Esophagus muscularis mucosa (tissue), 4 donors: ENCODE data around the gene NAT8.
"Not testable (repeated sequence)": the region's sequence is repeated elsewhere in the genome, so short reads cannot be mapped to it uniquely, and the experiment has no call there.

Experiments used
- CTCF ChIP-seq, 3 experiments: fragments of 200-600 bp in 2 of 3; fragments of 450-650 bp in 1 of 3; sonication (generic) in 2 of 3; IDR thresholded peaks; one replicate each; pipeline ENCODE4 v1.5.1; 2017 to 2019; ENCODE audit warnings: antibody characterized with exemption in 3 of 3, mild to moderate bottlenecking in 2 of 3, moderate library complexity in 1 of 3
- EP300 ChIP-seq: sonication (generic); formaldehyde crosslinking; IDR thresholded peaks from one replicate; pipeline ENCODE4 v1.6.1; 2017; ENCODE audit warnings: antibody characterized with exemption
- POLR2A ChIP-seq: fragments of 450-650 bp; IDR thresholded peaks from one replicate; pipeline ENCODE4 v1.6.1; 2017; ENCODE audit warnings: antibody characterized with exemption, moderate library complexity, mild to moderate bottlenecking, low read depth
- POLR2AphosphoS5 ChIP-seq, 2 donors: sonication (generic); formaldehyde crosslinking; IDR thresholded peaks; one replicate each; pipeline ENCODE4 v1.6.1; 2017; ENCODE audit warnings: antibody characterized with exemption in 2 of 2

GRCh38 chr2:73624036-73624435 lies 18.2 kb downstream of the NAT8 start:
- not testable (repeated sequence) for TF ChIP-seq EP300; CTCF (IDR thresholded peaks at IDR 0.05); POLR2AphosphoS5 (IDR thresholded peaks at IDR 0.05); POLR2A
